Spinal cord (tissue), 10 donors: Measurements from ENCODE around the gene RAI1. TPM values are rescaled to one million over a fixed set of nuclear protein-coding genes. Genes with fewer than 3 reads are reported as not detected.

Experiments
- DNase-seq, 6 donors: peaks; one replicate each; pipeline versions ENCODE4 v3.0.0 to v3.0.0-alpha.2; 2013 to 2015; ENCODE audit warnings: low spot score in 6 of 6, low read depth in 4 of 6
- H3K27ac ChIP-seq: one replicate; pipeline ENCODE4 v1.5.1; 2013; ENCODE audit warnings: low read depth, low read length, control low read depth
- H3K27me3 ChIP-seq: one replicate; pipeline ENCODE4 v1.6.1; 2013; ENCODE audit warnings: low read length; ENCODE audit not compliant: control insufficient read depth, insufficient read depth
- H3K36me3 ChIP-seq: one replicate; pipeline ENCODE4 v1.6.1; 2013; ENCODE audit warnings: low read length; ENCODE audit not compliant: control insufficient read depth, insufficient read depth
- H3K4me1 ChIP-seq: one replicate; pipeline ENCODE4 v1.6.1; 2013; ENCODE audit warnings: low read length; ENCODE audit not compliant: control insufficient read depth, insufficient read depth
- H3K4me3 ChIP-seq: one replicate; pipeline ENCODE4 v1.5.1; 2013; ENCODE audit warnings: low read depth, low read length, control low read depth
- H3K9me3 ChIP-seq: one replicate; pipeline ENCODE4 v1.6.1; 2013; ENCODE audit warnings: low read length; ENCODE audit not compliant: control insufficient read depth, insufficient read depth
- WGBS: methylation state at CpG from one replicate; pipeline ENCODE4 v1.1.5; 2013; ENCODE audit warnings: missing lambda C conversion rate; ENCODE audit not compliant: insufficient coverage; 5-methylcytosine and 5-hydroxymethylcytosine counted together
- polyA plus RNA-seq, 2 donors: library from polyadenylated mRNA; unstranded; fragments of 120-200 nt; gene quantifications; one replicate each; pipeline ENCODE4 v1.2.1, GENCODE V29; 2013; ENCODE audit not compliant: insufficient read length in 2 of 2
- total RNA-seq, 2 donors: library from RNA; depleted of rRNA in 1 of 2; stranded (reverse); fragments of 120-200 nt in 1 of 2; fragments of >200 nt in 1 of 2; gene quantifications; one replicate each; pipeline versions ENCODE4 v1.2.3 to v1.2.4, GENCODE V29; 2013 to 2014
- donor health status: healthy.

RAI1 gene
- total and polyA plus RNA-seq, 4 donors: 12.5 to 45.2 (median 25.3) TPM

- no peak overlapping the region for H3K4me3 ChIP-seq
- no peaks in the 10 kb centered on the region for H3K9me3 ChIP-seq
- H3K27me3 ChIP-seq: no peaks in the 10 kb centered on the region
- peaks cover 21% of the 10 kb centered on the region for H3K36me3 ChIP-seq
- peaks cover 92% of the 10 kb centered on the region for H3K4me1 ChIP-seq
- DNase-seq: peak in 2 of 6 donors; percentile 72 to 88
- 45% methylated on average over 32 of the region's 33 CpGs for WGBS
- H3K27ac ChIP-seq: peak overlapping the region; percentile 42
Observed at GRCh38 chr17:17745476-17746455, 64.5 kb downstream of the RAI1 start.

GRCh38 chr17:17748179-17748578 lies 66.9 kb downstream of the RAI1 start:
- no peak for DNase-seq
- peaks cover 92% of the 10 kb centered on the region for H3K4me1 ChIP-seq
- H3K9me3 ChIP-seq: no peaks in the 10 kb centered on the region
- no peak overlapping the region for H3K27ac ChIP-seq
- H3K27me3 ChIP-seq: no peaks in the 10 kb centered on the region
- 100% methylated on average over 1 of the region's 3 CpGs for WGBS
- H3K4me3 ChIP-seq: no peak overlapping the region
- peaks cover 20% of the 10 kb centered on the region for H3K36me3 ChIP-seq

- no peak overlapping the region for H3K4me3 ChIP-seq
Observed at GRCh38 chr17:17748604-17749003, 67.3 kb downstream of the RAI1 start.

GRCh38 chr17:17749025-17749772 lies 67.9 kb downstream of the RAI1 start:
- peaks cover 13% of the 10 kb centered on the region for H3K36me3 ChIP-seq
- H3K27me3 ChIP-seq: no peaks in the 10 kb centered on the region
- H3K4me1 ChIP-seq: peaks cover 88% of the 10 kb centered on the region
- peak in 1 of 6 donors; percentile 70 for DNase-seq
- H3K27ac ChIP-seq: no peak overlapping the region
- 25% methylated on average over 12 of the region's 17 CpGs for WGBS
- H3K4me3 ChIP-seq: no peak overlapping the region
- no peaks in the 10 kb centered on the region for H3K9me3 ChIP-seq

More at GRCh38 chr17:17748604-17749003, 67.3 kb downstream of the RAI1 start:
- Histone ChIP-seq H3K9me3 (no peaks in the 10 kb centered on the region), H3K27me3 (no peaks in the 10 kb centered on the region), H3K4me1 (peaks cover 91% of the 10 kb centered on the region), H3K36me3 (peaks cover 18% of the 10 kb centered on the region), H3K27ac (no peak overlapping the region)
- no peak for DNase-seq
- WGBS: 89% methylated on average over 7 of the region's 8 CpGs

- Histone ChIP-seq H3K36me3 (peaks cover 15% of the 10 kb centered on the region), H3K9me3 (no peaks in the 10 kb centered on the region), H3K27ac (no peak overlapping the region), H3K27me3 (no peaks in the 10 kb centered on the region), H3K4me1 (peaks cover 90% of the 10 kb centered on the region), H3K4me3 (no peak overlapping the region)
- whole genome bisulfite sequencing: 35% methylated on average over 3 of the region's 6 CpGs
- peak in 5 of 6 donors; percentile 45 to 93 (median 61) for DNase-seq
Observed at GRCh38 chr17:17749921-17750320, 68.7 kb downstream of the RAI1 start.

- Histone ChIP-seq H3K9me3 (no peaks in the 10 kb centered on the region), H3K27ac (no peak overlapping the region), H3K36me3 (peaks cover 21% of the 10 kb centered on the region), H3K4me3 (no peak overlapping the region), H3K4me1 (peaks cover 89% of the 10 kb centered on the region), H3K27me3 (no peaks in the 10 kb centered on the region)
- no peak for DNase-seq
- 75% methylated on average over 8 of the region's 8 CpGs for WGBS
Observed at GRCh38 chr17:17750881-17751280, 69.6 kb downstream of the RAI1 start.

GRCh38 chr17:17751489-17752088 lies 70.3 kb downstream of the RAI1 start:
- WGBS: 51% methylated on average over 11 of the region's 17 CpGs
- Histone ChIP-seq H3K27ac (peak overlapping the region; percentile 54), H3K27me3 (no peaks in the 10 kb centered on the region), H3K9me3 (no peaks in the 10 kb centered on the region), H3K36me3 (peaks cover 17% of the 10 kb centered on the region), H3K4me3 (peak overlapping the region; percentile 26), H3K4me1 (peaks cover 84% of the 10 kb centered on the region)
- no peak for DNase-seq

GRCh38 chr17:17752089-17752820 lies 71.0 kb downstream of the RAI1 start:
- H3K27ac ChIP-seq: peak overlapping the region; percentile 80
- peak in 5 of 6 donors; percentile 65 to 95 (median 80) for DNase-seq
- H3K36me3 ChIP-seq: peaks cover 22% of the 10 kb centered on the region
- H3K4me1 ChIP-seq: peaks cover 84% of the 10 kb centered on the region
- peak overlapping the region; percentile 39 for H3K4me3 ChIP-seq
- H3K9me3 ChIP-seq: no peaks in the 10 kb centered on the region
- no peaks in the 10 kb centered on the region for H3K27me3 ChIP-seq
- WGBS: 7% methylated on average over 57 of the region's 57 CpGs
